Spleen (tissue), 11 donors: ENCODE results near the gene KIF5A. TPM values are rescaled to one million over a fixed set of nuclear protein-coding genes. Genes with fewer than 3 reads are reported as not detected.
"Not testable (repeated sequence)": the region's sequence is repeated elsewhere in the genome, so short reads cannot be mapped to it uniquely, and the experiment has no call there.

Experiments
- DNase-seq: peaks from one replicate; pipeline ENCODE4 v3.0.0-alpha.2; 2020
- H3K27ac ChIP-seq, 8 donors: fragments of 200-600 bp; sonication (generic) in 7 of 8; 1 replicate in 4 of 8; 2 replicates in 4 of 8; pipeline versions ENCODE4 v1.5.0 to v1.8.0; 2016 to 2021; ENCODE audit warnings: inconsistent platforms in 4 of 8, mild to moderate bottlenecking in 4 of 8, moderate library complexity in 1 of 8
- H3K27me3 ChIP-seq, 7 donors: fragments of 200-600 bp; sonication (generic) in 6 of 7; replicated peaks in 1 of 7; 1 replicate in 4 of 7; 2 replicates in 3 of 7; pipeline versions ENCODE4 v1.5.0 to v1.8.0; 2016 to 2021; ENCODE audit warnings: inconsistent platforms in 3 of 7, mild to moderate bottlenecking in 1 of 7
- H3K36me3 ChIP-seq, 6 donors: fragments of 200-600 bp; sonication (generic) in 5 of 6; 1 replicate in 4 of 6; 2 replicates in 2 of 6; pipeline versions ENCODE4 v1.5.0 to v1.8.0; 2016 to 2021; ENCODE audit warnings: inconsistent platforms in 2 of 6
- H3K4me1 ChIP-seq, 6 donors: fragments of 200-600 bp; sonication (generic) in 5 of 6; 1 replicate in 3 of 6; 2 replicates in 3 of 6; pipeline versions ENCODE4 v1.5.0 to v1.8.0; 2016 to 2021; ENCODE audit warnings: inconsistent platforms in 3 of 6
- H3K4me3 ChIP-seq, 8 donors: fragments of 200-600 bp; sonication (generic) in 7 of 8; 1 replicate in 4 of 8; 2 replicates in 4 of 8; pipeline versions ENCODE4 v1.5.0 to v1.8.0; 2016 to 2021; ENCODE audit warnings: inconsistent platforms in 4 of 8, mild to moderate bottlenecking in 4 of 8, moderate library complexity in 2 of 8
- H3K9me3 ChIP-seq, 8 donors: fragments of 200-600 bp; sonication (generic) in 7 of 8; 1 replicate in 4 of 8; 2 replicates in 4 of 8; pipeline versions ENCODE4 v1.5.0 to v1.8.0; 2016 to 2021; ENCODE audit warnings: inconsistent platforms in 4 of 8
- POLR2A ChIP-seq, 3 donors: fragments of 450-650 bp; IDR thresholded peaks; one replicate each; pipeline ENCODE4 v1.5.1; 2017; ENCODE audit warnings: antibody characterized with exemption in 3 of 3, mild to moderate bottlenecking in 1 of 3
- POLR2AphosphoS5 ChIP-seq, 3 donors: sonication (generic); formaldehyde crosslinking; IDR thresholded peaks; one replicate each; pipeline ENCODE4 v1.5.1; 2017; ENCODE audit warnings: antibody characterized with exemption in 3 of 3
- WGBS, 5 donors: extraction: QIAGEN DNeasy Blood & Tissue Kit in 3 of 5; methylation state at CpG; one replicate each; pipeline versions ENCODE4 v1.1.5 to v1.1.7; 2013 to 2018; 5-methylcytosine and 5-hydroxymethylcytosine counted together
- intact Hi-C: fragments of 100-400 bp; cut with DNase I; formaldehyde crosslinking; loops from one replicate; pipeline ENCODE4 v1.15.0; 2023; ENCODE audit warnings: low total_unique reads
- polyA plus RNA-seq, 3 donors: library from polyadenylated mRNA; stranded (reverse); fragments of 200-250 nt; gene quantifications; one replicate each; pipeline ENCODE4 v1.2.1, GENCODE V29; 2013
- total RNA-seq, 7 donors: library from RNA; depleted of rRNA in 3 of 7; stranded (reverse); fragments of >200 nt in 3 of 7; fragmentation: NEBNext Ultra II Directional in 4 of 7; extraction: Animal tissue kit (Norgen Biotek cat#: 25700) in 4 of 7; gene quantifications; one replicate each; pipeline versions ENCODE4 v1.1.0 to v1.2.1, GENCODE V29; 2016 to 2021
- TF ChIP-seq, protein P1 (sequence below), 11 experiments: fragments of 200-600 bp in 7 of 11; fragments of 450-650 bp in 4 of 11; sonication (generic) in 4 of 11; IDR thresholded peaks in 8 of 11; conservative IDR thresholded peaks in 3 of 11; 1 replicate in 7 of 11; 2 replicates in 4 of 11; pipeline versions ENCODE4 v1.4.0 to v1.8.0; 2016 to 2021; ENCODE audit warnings: antibody characterized with exemption in 11 of 11, inconsistent platforms in 4 of 11, mild to moderate bottlenecking in 1 of 11
- donor health status: healthy with polysubstance abuse.
- donor health status: DM: no; HTN: no; CAD: no; lungs with moderate emphysema.
- donor health status: DM: no; HTN: no; CAD: no.
- donor health status: Bipolar disorder and iron deficiency.
- donor health status: healthy.
- donor health status: DM: no; HTN: no; CAD: no.
- donor health status: DM: yes; HTN: yes; CAD: no.

The KIF5A gene
- total and polyA plus RNA-seq, 10 donors = 0.07 to 0.76 (median 0.13) TPM; not detected in 1

DNA sequence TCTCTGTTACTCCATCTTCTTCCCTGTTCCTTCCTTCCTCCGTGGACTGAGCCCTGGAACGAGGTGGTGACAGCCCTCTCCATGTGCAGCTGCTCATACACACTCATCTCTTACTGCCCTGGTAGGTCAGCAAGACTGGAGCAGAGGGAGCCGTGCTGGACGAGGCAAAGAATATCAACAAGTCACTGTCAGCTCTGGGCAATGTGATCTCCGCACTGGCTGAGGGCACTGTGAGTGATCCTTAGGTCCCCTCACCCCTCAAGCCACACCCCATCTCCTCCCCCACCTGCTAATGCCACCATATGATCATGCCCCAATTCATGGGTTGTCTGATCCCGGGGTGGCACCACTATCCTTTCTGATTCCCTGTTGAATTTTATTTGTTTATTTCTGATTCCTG is 19.0 kb downstream of the KIF5A start:
- no peaks in the 10 kb centered on the region for H3K9me3 ChIP-seq
- peaks cover 0 to 48% (median 0%) of the 10 kb centered on the region in 7 donors for H3K27me3 ChIP-seq
- H3K4me1 ChIP-seq = no peaks in the 10 kb centered on the region
- H3K4me3 ChIP-seq = no peak overlapping the region
- H3K27ac ChIP-seq = no peak overlapping the region
- DNase-seq = no peak
- intact Hi-C loops = no loop called here
- H3K36me3 ChIP-seq = no peaks in the 10 kb centered on the region
- WGBS, 5 donors = 73 to 81% (median 75%) methylated on average over 6 of the region's 6 CpGs
- TF ChIP-seq POLR2A (IDR thresholded peaks at IDR 0.05) (no peak), POLR2AphosphoS5 (IDR thresholded peaks at IDR 0.05) (no peak)
- TF ChIP-seq, protein P1, sequence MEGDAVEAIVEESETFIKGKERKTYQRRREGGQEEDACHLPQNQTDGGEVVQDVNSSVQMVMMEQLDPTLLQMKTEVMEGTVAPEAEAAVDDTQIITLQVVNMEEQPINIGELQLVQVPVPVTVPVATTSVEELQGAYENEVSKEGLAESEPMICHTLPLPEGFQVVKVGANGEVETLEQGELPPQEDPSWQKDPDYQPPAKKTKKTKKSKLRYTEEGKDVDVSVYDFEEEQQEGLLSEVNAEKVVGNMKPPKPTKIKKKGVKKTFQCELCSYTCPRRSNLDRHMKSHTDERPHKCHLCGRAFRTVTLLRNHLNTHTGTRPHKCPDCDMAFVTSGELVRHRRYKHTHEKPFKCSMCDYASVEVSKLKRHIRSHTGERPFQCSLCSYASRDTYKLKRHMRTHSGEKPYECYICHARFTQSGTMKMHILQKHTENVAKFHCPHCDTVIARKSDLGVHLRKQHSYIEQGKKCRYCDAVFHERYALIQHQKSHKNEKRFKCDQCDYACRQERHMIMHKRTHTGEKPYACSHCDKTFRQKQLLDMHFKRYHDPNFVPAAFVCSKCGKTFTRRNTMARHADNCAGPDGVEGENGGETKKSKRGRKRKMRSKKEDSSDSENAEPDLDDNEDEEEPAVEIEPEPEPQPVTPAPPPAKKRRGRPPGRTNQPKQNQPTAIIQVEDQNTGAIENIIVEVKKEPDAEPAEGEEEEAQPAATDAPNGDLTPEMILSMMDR (IDR thresholded peaks at IDR 0.05 in 8 of 11, conservative IDR thresholded peaks at IDR 0.05 in 3 of 11) = no peak

DNA sequence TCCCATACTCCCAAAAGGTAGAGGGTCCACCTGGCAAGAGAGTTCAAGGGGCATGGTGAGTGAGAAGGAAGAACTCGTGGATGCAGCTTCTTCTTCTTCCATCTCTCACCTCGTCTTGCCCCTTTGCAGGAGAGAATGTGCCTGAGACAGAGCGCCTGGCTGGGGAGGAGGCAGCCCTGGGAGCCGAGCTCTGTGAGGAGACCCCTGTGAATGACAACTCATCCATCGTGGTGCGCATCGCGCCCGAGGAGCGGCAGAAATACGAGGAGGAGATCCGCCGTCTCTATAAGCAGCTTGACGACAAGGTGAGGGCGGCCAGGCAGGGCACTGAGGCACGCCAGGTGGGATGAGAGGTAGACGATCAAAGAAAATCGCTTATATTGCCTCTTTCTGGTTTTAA is 20.0 kb downstream of the KIF5A start:
- intact Hi-C loops = no loop called here
- Histone ChIP-seq H3K27me3 (peaks cover 0 to 42% (median 0%) of the 10 kb centered on the region in 7 donors), H3K4me1 (no peaks in the 10 kb centered on the region), H3K27ac (no peak overlapping the region), H3K4me3 (no peak overlapping the region), H3K9me3 (no peaks in the 10 kb centered on the region), H3K36me3 (no peaks in the 10 kb centered on the region)
- TF ChIP-seq, protein P1 (IDR thresholded peaks at IDR 0.05 in 8 of 11, conservative IDR thresholded peaks at IDR 0.05 in 3 of 11) = no peak
- TF ChIP-seq POLR2AphosphoS5 (IDR thresholded peaks at IDR 0.05) (no peak), POLR2A (IDR thresholded peaks at IDR 0.05) (no peak)
- no peak for DNase-seq
- 84 to 93% (median 90%) methylated on average over 18 of the region's 18 CpGs for WGBS, 5 donors

DNA sequence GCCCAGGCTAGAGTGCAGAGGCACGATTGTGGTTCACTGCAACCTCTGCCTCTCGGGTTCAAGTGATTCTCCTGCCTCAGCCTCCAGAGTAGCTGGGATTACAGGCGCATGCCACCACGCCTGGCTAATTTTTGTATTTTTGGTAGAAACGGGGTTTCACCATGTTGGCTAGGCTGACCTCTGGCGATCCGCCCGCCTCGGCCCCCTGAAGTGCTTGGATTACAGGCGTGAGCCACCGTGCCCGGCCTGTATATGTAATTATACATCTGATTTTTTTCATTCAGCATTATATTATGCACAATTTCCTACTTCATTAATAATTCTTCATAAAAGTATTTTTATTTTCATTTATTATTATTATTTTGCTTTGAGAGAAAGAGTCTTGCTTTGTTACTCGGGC is 20.6 kb downstream of the KIF5A start:
- H3K4me1 ChIP-seq, DNase-seq, H3K9me3 ChIP-seq, intact Hi-C loops, H3K36me3 ChIP-seq, H3K27ac ChIP-seq, H3K4me3 ChIP-seq: not testable (repeated sequence)
- 82 to 91% (median 89%) methylated on average over 13 of the region's 13 CpGs for WGBS, 5 donors
- H3K27me3 ChIP-seq = peaks cover 0 to 41% (median 0%) of the 10 kb centered on the region in 7 donors

DNA sequence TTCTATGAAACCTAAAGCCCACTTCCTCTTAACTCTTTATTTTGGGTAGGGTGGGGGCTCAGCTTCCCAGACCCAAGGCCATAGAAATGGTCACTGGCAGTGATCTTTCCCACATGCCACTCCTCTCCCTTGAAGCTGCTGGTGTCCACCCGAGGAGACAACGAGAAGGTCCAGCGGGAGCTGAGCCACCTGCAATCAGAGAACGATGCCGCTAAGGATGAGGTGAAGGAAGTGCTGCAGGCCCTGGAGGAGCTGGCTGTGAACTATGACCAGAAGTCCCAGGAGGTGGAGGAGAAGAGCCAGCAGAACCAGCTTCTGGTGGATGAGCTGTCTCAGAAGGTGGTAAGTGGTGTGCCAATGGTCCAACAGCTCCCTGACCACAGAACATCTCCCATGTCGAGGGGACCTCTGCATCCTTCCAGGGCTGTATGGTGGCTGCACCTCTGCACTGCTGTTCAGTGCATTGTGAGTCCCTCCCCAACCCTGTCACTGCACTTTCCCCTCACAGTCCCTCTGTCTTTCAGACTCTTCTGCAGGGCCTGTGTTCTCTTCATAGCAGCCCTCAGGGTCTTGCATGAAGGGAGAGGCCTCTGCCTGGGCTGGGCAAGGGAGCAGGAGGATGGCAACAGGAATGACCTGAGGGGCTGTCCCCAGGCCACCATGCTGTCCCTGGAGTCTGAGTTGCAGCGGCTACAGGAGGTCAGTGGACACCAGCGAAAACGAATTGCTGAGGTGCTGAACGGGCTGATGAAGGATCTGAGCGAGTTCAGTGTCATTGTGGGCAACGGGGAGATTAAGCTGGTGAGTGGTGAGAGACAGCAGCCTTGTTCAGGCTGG is 22.3 kb downstream of the KIF5A start:
- no peak for DNase-seq
- no peak for TF ChIP-seq POLR2A (IDR thresholded peaks at IDR 0.05)
- TF ChIP-seq, protein P1 (IDR thresholded peaks at IDR 0.05 in 8 of 11, conservative IDR thresholded peaks at IDR 0.05 in 3 of 11) = no peak
- no peak for TF ChIP-seq POLR2AphosphoS5 (IDR thresholded peaks at IDR 0.05)
- H3K9me3 ChIP-seq = no peaks in the 10 kb centered on the region
- H3K4me1 ChIP-seq = no peaks in the 10 kb centered on the region
- 88 to 91% (median 89%) methylated on average over 12 of the region's 12 CpGs for WGBS, 5 donors
- no peak overlapping the region for H3K4me3 ChIP-seq
- no peaks in the 10 kb centered on the region for H3K36me3 ChIP-seq
- intact Hi-C loops = no loop called here
- no peak overlapping the region for H3K27ac ChIP-seq
- H3K27me3 ChIP-seq = peaks cover 0 to 27% (median 0%) of the 10 kb centered on the region in 7 donors
